Heart right ventricle (tissue), 16 donors: ENCODE measurements around the gene MTMR3. TPM values are rescaled to one million over a fixed set of nuclear protein-coding genes. Genes with fewer than 3 reads are reported as not detected.

ENCODE experiments used
- ATAC-seq, 8 donors: fragments of 200-7000 bp; cut with Tn5 transposase; one replicate each; pipeline ENCODE4 v1.9.1; 2020; ENCODE audit warnings: mild to moderate bottlenecking in 8 of 8, moderate library complexity in 8 of 8, moderate number of reproducible peaks in 1 of 8
- DNase-seq, 2 donors: peaks; one replicate each; pipeline ENCODE4 v3.0.0-alpha.2; 2020
- H3K27ac ChIP-seq, 10 donors: fragments of 200-600 bp; sonication (generic) in 2 of 10; one replicate each; pipeline versions ENCODE4 v1.5.0 to v1.8.0; 2020 to 2022; ENCODE audit warnings: mild to moderate bottlenecking in 3 of 10
- H3K27me3 ChIP-seq, 7 donors: fragments of 200-600 bp; one replicate each; pipeline ENCODE4 v1.8.0; 2021 to 2022; ENCODE audit warnings: mild to moderate bottlenecking in 2 of 7
- H3K36me3 ChIP-seq, 9 donors: fragments of 200-600 bp; sonication (generic) in 1 of 9; one replicate each; pipeline versions ENCODE4 v1.5.0 to v1.8.0; 2020 to 2022; ENCODE audit warnings: mild to moderate bottlenecking in 2 of 9
- H3K4me1 ChIP-seq, 9 donors: fragments of 200-600 bp; sonication (generic) in 1 of 9; one replicate each; pipeline versions ENCODE4 v1.5.0 to v1.8.0; 2020 to 2022; ENCODE audit warnings: mild to moderate bottlenecking in 4 of 9
- H3K4me3 ChIP-seq, 10 donors: fragments of 200-600 bp; sonication (generic) in 2 of 10; one replicate each; pipeline versions ENCODE4 v1.5.0 to v1.8.0; 2020 to 2022; ENCODE audit warnings: mild to moderate bottlenecking in 7 of 10, moderate library complexity in 2 of 10
- H3K9me3 ChIP-seq, 11 donors: fragments of 200-600 bp in 10 of 11; sonication (generic) in 2 of 11; one replicate each; pipeline versions ENCODE4 v1.5.0 to v1.8.0; 2013 to 2022; ENCODE audit warnings: mild to moderate bottlenecking in 2 of 11, control low read depth in 1 of 11, moderate library complexity in 1 of 11
- WGBS, 2 donors: extraction: QIAGEN DNeasy Blood & Tissue Kit; methylation state at CpG; one replicate each; pipeline ENCODE4 v1.1.7; 2013; ENCODE audit warnings: inconsistent platforms in 1 of 2; 5-methylcytosine and 5-hydroxymethylcytosine counted together
- intact Hi-C, 10 donors: fragments of 100-400 bp; cut with DNase I; formaldehyde crosslinking; loops; one replicate each; pipeline versions ENCODE4 v1.11.1 to v1.14.2; 2022
- polyA plus RNA-seq, 2 donors: library from polyadenylated mRNA; stranded (reverse); fragments of 200-250 nt; gene quantifications; one replicate each; pipeline ENCODE4 v1.2.3, GENCODE V29; 2013
- total RNA-seq, 10 donors: library from RNA; stranded (reverse); fragmentation: NEBNext Ultra II Directional in 3 of 10; extraction: Animal tissue kit (Norgen Biotek cat#: 25700) in 3 of 10; gene quantifications; one replicate each; pipeline versions ENCODE4 v1.2.1 to v1.2.4, GENCODE V29; 2021 to 2023
- TF ChIP-seq, protein P1 (sequence below), 9 donors: fragments of 200-600 bp; sonication (generic) in 2 of 9; IDR thresholded peaks; one replicate each; pipeline versions ENCODE4 v1.5.0 to v1.8.0; 2021 to 2022; ENCODE audit warnings: antibody characterized with exemption in 9 of 9, mild to moderate bottlenecking in 5 of 9, moderate library complexity in 1 of 9
- donor health status: Arrhythmogenic right ventricular cardiomyopathy.
- donor health status: ischemic (EF 13 %, LVEDD 7.1; RV severe dilation, severe dysfunction).
- donor health status: healthy with polysubstance abuse.
- donor health status: DM: no; HTN: yes; CAD: no.
- donor health status: DM: no; HTN: no; CAD: no.
- donor health status: ischemic (EF 25% LVEDD 6.9; RV normal size, moderate dysfunction).
- donor health status: ischemic (EF 25% LVEDD 5.7; RV mildly dilated, moderate dysfunction).
- donor health status: healthy.
- donor health status: DM: yes; HTN: yes; CAD: no.
- donor health status: Ischemic cardiomyopathy.
- donor health status: ischemic (EF 35%, LVEDD 5.7; RV mildly dilated, moderate dysfunction).
- donor health status: nonischemic (EF 11% LVEDD 7.7; RV severe dilation, severe dysfunction).
- donor health status: DM: yes; HTN: yes; CAD: no.
- donor health status: PGD.
- donor health status: ischemic (EF 29% LVEDD 5.4; RV normal size, mild dysfunction).
- donor health status: nonischemic (EF 23%, LVEDD 6.1; RV moderate dilation, normal function).

Gene MTMR3
- total and polyA plus RNA-seq, 12 donors = 9.8 to 42.9 (median 34.6) TPM

DNA sequence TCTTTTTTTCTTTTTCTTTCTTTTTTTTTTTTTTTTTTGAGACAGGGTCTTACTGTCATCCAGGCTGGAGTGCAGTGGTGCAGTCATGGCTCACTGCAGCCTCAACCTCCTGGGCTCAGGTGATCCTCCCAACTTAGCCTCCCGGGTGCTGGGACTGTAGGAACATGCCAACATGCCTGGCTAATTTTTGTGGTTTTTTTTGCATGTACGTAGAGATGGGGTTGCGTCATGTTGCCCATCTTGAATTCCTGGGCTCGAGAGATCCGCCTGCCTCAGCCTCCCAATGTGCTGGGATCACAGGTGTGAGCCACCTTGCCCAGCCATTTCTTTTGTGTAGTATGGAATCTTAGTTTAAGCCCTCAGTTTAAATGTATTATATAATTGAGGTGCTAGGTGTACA, 20.4 kb downstream of the MTMR3 start:
- Histone ChIP-seq H3K27me3 (no peaks in the 10 kb centered on the region), H3K27ac (no peak overlapping the region), H3K36me3 (no peaks in the 10 kb centered on the region), H3K4me3 (no peak overlapping the region), H3K9me3 (no peaks in the 10 kb centered on the region), H3K4me1 (peaks cover 0 to 79% (median 42%) of the 10 kb centered on the region in 9 donors)
- DNase-seq = no peak
- TF ChIP-seq, protein P1, sequence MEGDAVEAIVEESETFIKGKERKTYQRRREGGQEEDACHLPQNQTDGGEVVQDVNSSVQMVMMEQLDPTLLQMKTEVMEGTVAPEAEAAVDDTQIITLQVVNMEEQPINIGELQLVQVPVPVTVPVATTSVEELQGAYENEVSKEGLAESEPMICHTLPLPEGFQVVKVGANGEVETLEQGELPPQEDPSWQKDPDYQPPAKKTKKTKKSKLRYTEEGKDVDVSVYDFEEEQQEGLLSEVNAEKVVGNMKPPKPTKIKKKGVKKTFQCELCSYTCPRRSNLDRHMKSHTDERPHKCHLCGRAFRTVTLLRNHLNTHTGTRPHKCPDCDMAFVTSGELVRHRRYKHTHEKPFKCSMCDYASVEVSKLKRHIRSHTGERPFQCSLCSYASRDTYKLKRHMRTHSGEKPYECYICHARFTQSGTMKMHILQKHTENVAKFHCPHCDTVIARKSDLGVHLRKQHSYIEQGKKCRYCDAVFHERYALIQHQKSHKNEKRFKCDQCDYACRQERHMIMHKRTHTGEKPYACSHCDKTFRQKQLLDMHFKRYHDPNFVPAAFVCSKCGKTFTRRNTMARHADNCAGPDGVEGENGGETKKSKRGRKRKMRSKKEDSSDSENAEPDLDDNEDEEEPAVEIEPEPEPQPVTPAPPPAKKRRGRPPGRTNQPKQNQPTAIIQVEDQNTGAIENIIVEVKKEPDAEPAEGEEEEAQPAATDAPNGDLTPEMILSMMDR (IDR thresholded peaks at IDR 0.05) = no peak
- WGBS, 2 donors = 96 to 98% methylated on average over 5 of the region's 5 CpGs
- ATAC-seq = no peak
- intact Hi-C loops = no loop called here

DNA sequence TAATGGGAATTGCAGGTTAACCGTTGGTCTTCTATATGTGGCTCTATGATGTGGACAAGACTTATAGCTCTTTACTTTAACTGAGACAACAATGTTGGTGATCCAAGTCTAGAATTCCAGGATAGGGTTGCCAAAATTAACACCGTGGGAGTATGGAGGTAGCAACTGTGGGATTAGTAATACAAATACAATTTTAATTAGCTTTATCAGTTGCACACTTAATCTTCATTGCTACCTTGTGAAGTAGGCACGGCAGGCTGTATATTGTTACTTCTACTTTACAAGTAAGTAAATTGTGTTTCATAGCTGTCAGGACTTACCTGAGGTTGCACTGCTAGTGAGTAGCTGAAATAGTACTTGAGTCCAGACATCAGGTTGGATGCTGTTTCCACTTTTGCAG, 21.0 kb downstream of the MTMR3 start:
- Histone ChIP-seq H3K4me1 (peaks cover 0 to 86% (median 48%) of the 10 kb centered on the region in 9 donors), H3K27ac (no peak overlapping the region), H3K36me3 (no peaks in the 10 kb centered on the region), H3K27me3 (no peaks in the 10 kb centered on the region), H3K4me3 (no peak overlapping the region), H3K9me3 (no peaks in the 10 kb centered on the region)
- intact Hi-C loops = no loop called here
- ATAC-seq (no peak), DNase-seq (no peak)
- TF ChIP-seq, protein P1 (IDR thresholded peaks at IDR 0.05) = no peak
- 67% methylated on average over 3 of the region's 3 CpGs for WGBS, 2 donors

DNA sequence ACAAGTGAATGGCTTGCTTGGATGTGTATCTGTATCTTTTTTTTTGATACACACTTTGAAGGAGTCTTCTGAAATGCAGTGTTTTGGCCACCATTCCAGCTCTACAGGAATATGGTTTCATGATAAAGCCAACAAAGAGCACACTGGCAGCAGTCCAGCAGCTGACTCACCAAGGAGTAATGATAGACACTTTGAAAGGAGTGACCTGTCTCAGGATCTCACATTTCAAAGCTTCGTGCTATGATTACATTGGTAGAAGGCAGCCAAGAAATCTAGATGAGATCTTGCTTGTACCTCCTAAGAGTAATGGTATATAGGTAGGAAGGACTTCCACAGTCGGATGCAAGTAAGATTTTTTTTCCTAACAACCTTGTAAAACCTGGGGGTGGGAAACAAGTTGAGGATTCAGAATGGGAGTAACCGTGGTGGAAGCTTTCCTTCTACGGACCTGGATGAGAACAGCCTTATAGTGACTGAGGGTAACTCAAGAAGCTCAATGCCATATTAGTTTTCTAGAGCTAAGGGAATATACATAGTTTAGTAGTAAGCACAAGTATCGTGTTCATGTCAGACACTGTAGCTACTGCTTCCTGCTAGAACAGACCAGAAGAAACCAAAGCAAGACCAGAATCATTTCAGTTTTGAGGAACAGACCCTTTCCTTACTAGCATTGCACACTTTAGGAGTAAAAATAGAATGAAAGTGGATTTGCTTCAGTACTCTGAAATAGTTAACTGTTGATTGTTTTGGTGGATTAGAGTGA, 25.0 kb downstream of the MTMR3 start:
- intact Hi-C loops = no loop called here
- peak; percentile 72 to 76 for DNase-seq
- no peaks in the 10 kb centered on the region for H3K9me3 ChIP-seq
- 31 to 41% methylated on average over 5 of the region's 5 CpGs for WGBS, 2 donors
- ATAC-seq = peak; percentile 53 to 82 (median 74)
- H3K27ac ChIP-seq = peak overlapping the region in 6 of 10 donors; percentile 12 to 66 (median 38)
- no peaks in the 10 kb centered on the region for H3K36me3 ChIP-seq
- no peaks in the 10 kb centered on the region for H3K27me3 ChIP-seq
- H3K4me3 ChIP-seq = no peak overlapping the region
- TF ChIP-seq, protein P1 (IDR thresholded peaks at IDR 0.05) = no peak
- H3K4me1 ChIP-seq = peaks cover 5 to 80% (median 62%) of the 10 kb centered on the region in 9 donors

DNA sequence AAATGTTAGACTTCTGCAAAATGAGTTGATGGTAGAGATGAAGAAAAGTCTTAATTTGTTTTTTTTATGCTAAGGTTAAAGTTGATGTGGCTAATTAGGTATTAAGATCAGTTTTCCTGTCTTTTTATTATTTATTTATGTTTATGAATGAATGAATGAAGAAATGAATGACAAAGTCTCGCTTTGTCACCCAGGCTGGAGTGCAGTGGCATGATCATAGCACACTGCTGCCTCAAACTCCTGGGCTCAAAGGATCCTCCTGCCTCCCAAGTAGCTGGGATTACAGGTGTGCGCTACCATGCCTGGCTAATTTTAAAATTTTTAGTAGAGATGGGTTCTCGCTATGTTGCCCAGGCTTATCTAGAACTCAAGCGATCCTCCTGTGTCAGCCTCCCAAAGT, 29.2 kb downstream of the MTMR3 start:
- no peak overlapping the region for H3K4me3 ChIP-seq
- H3K9me3 ChIP-seq = no peaks in the 10 kb centered on the region
- TF ChIP-seq, protein P1 (IDR thresholded peaks at IDR 0.05) = no peak
- H3K27ac ChIP-seq = peak overlapping the region in 5 of 10 donors; percentile 35 to 61 (median 48)
- intact Hi-C loops = no loop called here
- DNase-seq (no peak), ATAC-seq (peak in 1 of 8 donors; percentile 3)
- H3K36me3 ChIP-seq = no peaks in the 10 kb centered on the region
- H3K27me3 ChIP-seq = no peaks in the 10 kb centered on the region
- H3K4me1 ChIP-seq = peaks cover 8 to 90% (median 76%) of the 10 kb centered on the region in 9 donors
- WGBS, 2 donors = 83 to 85% methylated on average over 4 of the region's 4 CpGs
